ENCODE results near the gene CMTM3.
"Not testable (repeated sequence)": the region's sequence is repeated elsewhere in the genome, so short reads cannot be mapped to it uniquely, and the experiment has no call there.

CMTM3 gene

GRCh38 chr16:66637806-66638205, 33.3 kb downstream of the CMTM3 start:
- DNase-seq = no peak

GRCh38 chr16:66639091-66639885, 34.8 kb downstream of the CMTM3 start:
- no peak for DNase-seq

GRCh38 chr16:66640724-66641314, 36.3 kb downstream of the CMTM3 start:
- DNase-seq = no peak

- DNase-seq = no peak
These were observed 36.9 kb downstream of the CMTM3 start for GRCh38 chr16:66641387-66641786.

GRCh38 chr16:66647866-66648265, 43.4 kb downstream of the CMTM3 start:
- no peak for DNase-seq

- no peak for DNase-seq
These were observed 44.7 kb downstream of the CMTM3 start for GRCh38 chr16:66649167-66649566.

GRCh38 chr16:66649636-66650205, 45.2 kb downstream of the CMTM3 start:
- no peak for DNase-seq

- peak; percentile 87 for DNase-seq
These were observed 46.4 kb downstream of the CMTM3 start for GRCh38 chr16:66650707-66651473.

- no peak for DNase-seq
These were observed 46.9 kb downstream of the CMTM3 start for GRCh38 chr16:66651474-66651765.

- DNase-seq = no peak
These were observed 47.5 kb downstream of the CMTM3 start for GRCh38 chr16:66651965-66652364.

- DNase-seq = no peak
These were observed 48.3 kb downstream of the CMTM3 start for GRCh38 chr16:66652661-66653360.

GRCh38 chr16:66653581-66654350, 49.3 kb downstream of the CMTM3 start:
- DNase-seq = no peak

- no peak for DNase-seq
These were observed 52.0 kb downstream of the CMTM3 start for GRCh38 chr16:66656547-66656946.

GRCh38 chr16:66658143-66658859, 53.8 kb downstream of the CMTM3 start:
- peak; percentile 7 for DNase-seq

- no peak for DNase-seq
These were observed 54.3 kb downstream of the CMTM3 start for GRCh38 chr16:66658860-66659190.

- peak; percentile 9 for DNase-seq
These were observed 56.1 kb downstream of the CMTM3 start for GRCh38 chr16:66660422-66661209.

GRCh38 chr16:66661210-66661560, 56.7 kb downstream of the CMTM3 start:
- no peak for DNase-seq

GRCh38 chr16:66661671-66662346, 57.3 kb downstream of the CMTM3 start:
- DNase-seq = not testable (repeated sequence)

GRCh38 chr16:66662445-66663194, 58.1 kb downstream of the CMTM3 start:
- DNase-seq = no peak
